ENCODE data around the gene COL6A6.

GRCh38 chr3:130473416-130473815, 43.6 kb upstream of the COL6A6 start:
- TF ChIP-seq EP300 (IDR thresholded peaks at IDR 0.05) (no peak), CTCF (IDR thresholded peaks at IDR 0.05) (no peak)

Measured in stomach (tissue), 4 donors.